ENCODE data around the gene BNIP5.

The BNIP5 gene

DNA sequence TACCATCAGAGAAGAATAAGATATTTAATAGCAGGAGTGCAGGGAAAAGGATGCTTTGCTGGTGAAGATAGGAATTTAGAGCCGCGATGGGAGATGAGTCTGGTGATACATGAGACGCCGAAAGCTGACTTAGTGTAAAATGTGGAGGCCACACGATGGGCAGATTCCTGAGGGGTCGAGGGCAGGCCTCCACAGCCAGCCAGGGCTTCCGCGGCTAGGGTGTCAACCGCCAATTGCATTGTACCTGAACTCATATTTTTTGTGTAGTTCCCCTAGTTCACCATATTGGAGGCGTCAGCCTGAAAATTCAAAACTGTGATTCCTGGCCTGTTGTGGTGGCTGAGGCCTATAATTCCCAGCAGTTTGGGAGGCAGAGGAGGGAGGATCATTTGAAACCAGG lies 42.2 kb upstream of the BNIP5 start:
- TF ChIP-seq, protein P1, sequence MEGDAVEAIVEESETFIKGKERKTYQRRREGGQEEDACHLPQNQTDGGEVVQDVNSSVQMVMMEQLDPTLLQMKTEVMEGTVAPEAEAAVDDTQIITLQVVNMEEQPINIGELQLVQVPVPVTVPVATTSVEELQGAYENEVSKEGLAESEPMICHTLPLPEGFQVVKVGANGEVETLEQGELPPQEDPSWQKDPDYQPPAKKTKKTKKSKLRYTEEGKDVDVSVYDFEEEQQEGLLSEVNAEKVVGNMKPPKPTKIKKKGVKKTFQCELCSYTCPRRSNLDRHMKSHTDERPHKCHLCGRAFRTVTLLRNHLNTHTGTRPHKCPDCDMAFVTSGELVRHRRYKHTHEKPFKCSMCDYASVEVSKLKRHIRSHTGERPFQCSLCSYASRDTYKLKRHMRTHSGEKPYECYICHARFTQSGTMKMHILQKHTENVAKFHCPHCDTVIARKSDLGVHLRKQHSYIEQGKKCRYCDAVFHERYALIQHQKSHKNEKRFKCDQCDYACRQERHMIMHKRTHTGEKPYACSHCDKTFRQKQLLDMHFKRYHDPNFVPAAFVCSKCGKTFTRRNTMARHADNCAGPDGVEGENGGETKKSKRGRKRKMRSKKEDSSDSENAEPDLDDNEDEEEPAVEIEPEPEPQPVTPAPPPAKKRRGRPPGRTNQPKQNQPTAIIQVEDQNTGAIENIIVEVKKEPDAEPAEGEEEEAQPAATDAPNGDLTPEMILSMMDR (IDR thresholded peaks at IDR 0.05; ENCODE audit: extremely low read depth, insufficient read depth, missing control alignments): no peak
- no peak for DNase-seq (ENCODE audit: low spot score)
- in situ Hi-C loops (cut with MboI; ENCODE audit: low pct_unique_long_range_greater_than_20kb, low sequenced_read_pairs, unreplicated experiment): no loop called here

GRCh38 chr6:36378243-36378920 lies 41.7 kb upstream of the BNIP5 start:
- DNase-seq (ENCODE audit: low spot score): peak; percentile 57
- in situ Hi-C loops (cut with MboI; ENCODE audit: low pct_unique_long_range_greater_than_20kb, low sequenced_read_pairs, unreplicated experiment): no loop called here
- TF ChIP-seq, protein P1 (IDR thresholded peaks at IDR 0.05; ENCODE audit: extremely low read depth, insufficient read depth, missing control alignments): no peak

DNA sequence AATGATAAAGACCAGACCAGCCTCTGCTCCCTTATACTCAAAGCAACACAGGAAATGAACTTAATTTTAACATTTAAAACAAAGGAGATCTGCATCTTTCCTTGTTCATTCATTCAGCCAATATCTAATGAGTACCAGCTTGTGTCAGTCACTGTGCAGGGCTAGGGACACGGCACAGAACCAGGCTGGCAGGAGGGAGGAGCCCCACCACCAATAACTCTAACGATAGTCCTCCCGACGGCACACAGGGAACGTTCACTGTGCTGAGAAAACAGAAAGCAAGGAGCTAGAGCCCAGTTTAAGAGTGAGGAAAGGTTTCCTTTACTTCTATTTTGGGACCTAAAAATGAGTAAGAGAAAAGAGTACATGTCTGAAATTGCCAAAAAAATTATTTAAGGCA lies 40.9 kb upstream of the BNIP5 start:
- TF ChIP-seq, protein P1 (IDR thresholded peaks at IDR 0.05; ENCODE audit: extremely low read depth, insufficient read depth, missing control alignments): no peak
- DNase-seq (ENCODE audit: low spot score): no peak
- in situ Hi-C loops (cut with MboI; ENCODE audit: low pct_unique_long_range_greater_than_20kb, low sequenced_read_pairs, unreplicated experiment): no loop called here

- TF ChIP-seq, protein P1 (IDR thresholded peaks at IDR 0.05; ENCODE audit: extremely low read depth, insufficient read depth, missing control alignments): no peak
- in situ Hi-C loops (cut with MboI; ENCODE audit: low pct_unique_long_range_greater_than_20kb, low sequenced_read_pairs, unreplicated experiment): no loop called here
- DNase-seq (ENCODE audit: low spot score): peak; percentile 3
Measured at GRCh38 chr6:36376742-36377141, 40.1 kb upstream of the BNIP5 start.

DNA sequence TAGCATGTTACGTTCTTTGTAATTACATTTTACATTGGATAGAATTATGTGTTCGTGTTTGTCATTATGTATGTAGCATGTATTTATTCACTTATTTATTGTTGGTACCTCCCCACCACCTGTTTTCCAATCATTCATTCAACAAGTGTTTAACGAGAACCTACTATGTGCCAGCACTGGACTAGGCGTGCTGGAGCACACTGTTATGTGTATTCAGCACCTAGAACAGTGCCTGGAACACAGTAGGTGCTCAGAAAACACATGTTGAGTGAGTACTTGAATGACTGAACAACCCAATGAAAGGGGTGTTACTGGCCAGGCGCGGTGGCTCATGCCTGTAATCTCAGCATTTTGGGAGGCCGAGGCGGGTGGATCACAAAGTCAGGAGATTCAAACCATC lies 39.5 kb upstream of the BNIP5 start:
- TF ChIP-seq, protein P1 (IDR thresholded peaks at IDR 0.05; ENCODE audit: extremely low read depth, insufficient read depth, missing control alignments): no peak
- DNase-seq (ENCODE audit: low spot score): no peak
- in situ Hi-C loops (cut with MboI; ENCODE audit: low pct_unique_long_range_greater_than_20kb, low sequenced_read_pairs, unreplicated experiment): no loop called here

GRCh38 chr6:36375644-36376155 lies 39.0 kb upstream of the BNIP5 start:
- in situ Hi-C loops (cut with MboI; ENCODE audit: low pct_unique_long_range_greater_than_20kb, low sequenced_read_pairs, unreplicated experiment): no loop called here
- no peak for DNase-seq (ENCODE audit: low spot score)
- TF ChIP-seq, protein P1 (IDR thresholded peaks at IDR 0.05; ENCODE audit: extremely low read depth, insufficient read depth, missing control alignments): no peak
